DMS53 (cell line): ENCODE data around the gene ADAM33.

Experiments
- DNase-seq: peaks from one replicate; lab custom pipeline; 2025; lab: John Stamatoyannopoulos, UW

The ADAM33 gene

DNA sequence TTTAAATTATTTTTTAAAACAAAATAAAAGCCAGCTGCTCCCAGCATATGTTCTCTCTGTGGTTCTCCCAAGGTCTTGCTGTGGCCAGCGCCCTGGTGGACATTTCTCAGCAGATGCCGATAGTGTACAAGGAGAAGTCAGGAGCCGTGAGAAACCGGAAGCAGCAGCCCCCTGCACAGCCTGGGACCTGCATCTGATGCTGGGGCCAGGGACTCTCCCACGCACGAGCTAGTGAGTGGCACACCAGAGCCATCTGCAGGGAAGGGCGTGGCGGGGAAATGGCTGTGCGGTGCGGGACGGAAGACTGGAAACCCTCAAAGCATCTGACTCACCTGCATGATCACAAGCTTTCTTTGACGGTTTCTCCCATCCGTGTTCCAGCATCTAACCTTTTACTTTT lies 35.2 kb downstream of the ADAM33 start:
- DNase-seq, result no peak

DNA sequence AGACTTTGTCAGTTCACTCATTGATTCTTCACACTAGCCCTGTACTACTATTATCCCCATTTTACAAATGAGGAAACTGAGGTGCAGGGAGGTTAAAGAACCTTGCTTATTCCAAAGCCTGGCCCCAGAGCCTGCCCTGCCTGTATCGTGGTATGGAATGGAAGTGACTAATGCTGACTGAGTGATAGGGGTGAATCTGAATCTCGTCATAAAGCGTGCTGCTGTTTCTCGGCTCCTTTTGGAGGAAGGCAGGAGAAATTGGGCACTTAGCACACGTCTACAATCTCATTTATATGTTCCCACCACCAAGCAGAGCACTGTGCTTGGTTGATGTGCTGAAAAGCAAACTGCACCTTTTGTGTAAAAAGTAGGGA lies 35.8 kb downstream of the ADAM33 start:
- no peak for DNase-seq

DNA sequence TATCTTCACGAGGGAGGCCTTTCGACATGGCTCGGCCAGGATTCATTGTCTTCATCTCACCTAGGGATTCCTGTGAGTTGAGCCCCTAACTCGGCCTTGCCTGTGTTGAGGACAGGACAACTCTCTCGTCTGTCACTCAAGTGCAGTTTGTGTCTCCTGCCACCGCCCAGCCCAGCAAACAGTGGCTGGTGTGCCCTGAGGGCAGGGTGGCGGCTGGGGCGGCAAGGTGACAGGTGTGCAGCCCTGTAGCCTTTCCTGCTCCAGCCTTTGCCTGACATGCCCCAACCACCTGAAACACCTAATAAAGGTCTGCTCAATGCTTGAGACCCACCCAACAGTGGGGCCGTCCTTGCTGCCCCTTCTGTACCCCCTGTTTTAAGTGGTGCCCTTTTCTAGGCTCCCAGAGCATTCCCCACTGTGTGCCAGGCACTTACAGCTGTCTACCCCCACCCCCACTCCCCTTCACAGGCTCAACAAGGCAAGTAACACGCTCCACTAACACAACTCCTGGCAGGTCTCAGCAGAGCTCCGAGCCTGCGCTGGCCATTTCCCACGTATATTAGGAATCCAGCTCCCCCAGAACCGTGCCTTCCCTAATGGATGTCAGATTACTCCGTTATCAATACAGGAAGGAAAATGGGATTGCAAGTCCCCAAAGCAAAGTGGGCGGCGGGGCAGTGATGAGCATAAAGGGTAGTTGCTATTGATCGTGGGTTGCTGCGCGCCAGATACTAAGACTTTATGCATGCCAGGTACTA lies 36.3 kb downstream of the ADAM33 start:
- peak; percentile 17 for DNase-seq

DNA sequence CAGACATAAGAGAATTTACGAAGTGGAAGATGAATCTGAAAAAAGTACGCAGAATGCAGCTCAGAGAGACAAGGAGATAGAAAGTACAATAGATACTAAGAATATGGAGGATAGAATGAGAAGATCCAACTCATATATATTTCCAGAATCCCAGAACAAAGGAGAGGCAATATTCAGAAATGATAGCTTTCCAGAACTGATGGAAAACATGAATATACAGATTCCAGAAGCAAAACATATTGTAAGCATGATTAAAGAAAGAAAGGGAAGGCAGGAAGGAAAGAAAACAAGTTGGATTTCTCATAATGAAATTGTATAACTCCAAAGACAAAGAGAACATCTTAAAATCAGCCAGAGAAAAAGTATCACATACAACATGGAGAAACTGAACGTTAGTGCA lies 41.6 kb downstream of the ADAM33 start:
- no peak for DNase-seq

DNA sequence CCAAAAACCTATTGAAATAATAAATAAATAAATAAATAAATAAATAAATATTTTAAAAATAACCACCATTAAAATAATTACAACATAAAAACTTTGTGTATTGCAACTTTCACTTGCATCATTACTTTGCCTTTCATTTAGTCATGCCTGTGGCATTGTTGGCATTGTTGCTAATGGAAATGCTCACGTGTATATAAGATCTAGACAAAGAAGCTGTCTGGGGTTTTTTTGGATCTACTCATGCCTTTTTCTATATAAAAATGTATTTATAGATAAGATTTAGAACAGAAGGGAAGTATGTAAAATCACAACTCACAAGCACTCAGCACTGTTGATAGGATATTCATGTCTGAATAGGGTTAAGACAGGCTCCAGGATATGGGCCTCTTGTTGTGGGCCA lies 46.5 kb downstream of the ADAM33 start:
- DNase-seq, result no peak

DNA sequence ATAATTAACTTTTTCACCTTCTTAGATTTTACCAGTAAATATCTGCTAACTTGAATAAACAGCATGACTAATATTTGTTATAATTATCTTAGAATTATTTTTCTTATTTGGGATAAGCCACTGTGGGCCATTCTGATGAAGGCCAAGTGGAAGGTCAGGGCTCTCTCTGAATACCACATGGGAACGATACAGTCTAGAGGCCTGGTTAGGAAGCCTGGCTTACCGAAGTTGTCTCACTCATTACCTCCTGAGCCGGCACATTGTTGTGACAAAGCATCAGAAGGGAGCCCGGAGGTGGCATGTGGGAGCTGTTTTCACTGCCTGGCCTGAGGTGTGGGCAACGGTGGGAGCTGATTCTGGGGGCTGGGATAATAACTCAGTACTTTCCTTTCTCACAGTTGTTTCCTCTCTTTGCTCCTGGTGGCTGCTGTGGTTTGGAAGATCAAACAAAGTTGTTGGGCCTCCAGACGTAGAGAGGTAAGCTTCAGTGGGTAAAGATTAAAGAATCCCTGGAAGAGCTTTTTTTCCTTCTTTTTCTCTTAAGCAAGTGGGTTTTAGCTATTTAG lies 47.8 kb downstream of the ADAM33 start:
- DNase-seq, result no peak

DNA sequence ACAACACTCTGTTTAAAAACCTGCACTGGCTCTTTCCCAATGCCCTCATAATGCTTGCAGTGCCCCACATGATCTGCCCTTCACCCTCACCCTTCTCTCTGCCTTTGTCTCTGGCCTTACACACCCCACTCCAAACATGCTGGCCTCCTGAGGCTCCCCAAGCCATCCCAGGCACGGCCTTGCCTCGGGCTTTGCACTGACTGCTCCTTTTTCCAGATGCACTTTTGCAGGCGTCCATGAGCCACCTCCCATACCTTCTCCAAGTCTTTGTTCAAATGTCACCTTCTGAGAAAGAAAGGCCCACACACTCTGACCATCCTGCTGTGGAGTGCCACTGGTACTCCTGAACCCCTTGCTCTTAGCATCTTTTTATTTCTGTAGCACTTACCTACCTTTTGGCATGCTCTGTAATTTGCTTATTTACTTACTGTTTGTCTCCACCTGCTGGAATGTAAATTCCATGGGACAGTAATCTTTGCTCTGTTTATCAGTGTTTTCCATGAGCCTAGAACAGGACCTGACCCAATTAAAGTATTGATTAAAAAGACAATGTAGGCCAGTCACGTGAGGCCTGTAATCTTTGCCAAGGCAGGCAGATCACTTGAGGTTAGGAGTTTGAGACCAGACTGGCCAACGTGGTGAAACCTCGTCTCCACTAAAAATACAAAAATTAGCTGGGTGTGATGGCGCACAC lies 49.4 kb downstream of the ADAM33 start:
- peak; percentile 22 for DNase-seq

DNA sequence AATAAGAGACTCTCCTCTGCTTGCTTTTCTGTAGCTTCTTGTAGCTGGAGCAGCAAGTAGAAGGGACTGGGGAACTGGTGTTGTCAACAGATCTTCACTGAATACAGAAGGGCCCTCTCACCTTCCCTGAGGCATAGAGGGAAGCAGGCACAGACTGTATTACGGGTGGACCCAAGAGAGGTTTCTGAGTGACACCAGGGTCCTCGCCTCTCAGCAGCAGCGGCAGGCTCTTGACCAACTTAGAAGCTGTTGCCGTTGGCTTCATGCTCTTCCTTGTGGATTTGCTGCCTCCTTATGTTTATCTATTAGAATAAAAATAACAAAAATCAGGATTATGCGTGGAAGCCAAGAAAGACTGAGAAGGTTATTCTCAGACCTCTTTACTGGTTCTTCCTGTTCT lies 50.3 kb downstream of the ADAM33 start:
- DNase-seq, result no peak

DNA sequence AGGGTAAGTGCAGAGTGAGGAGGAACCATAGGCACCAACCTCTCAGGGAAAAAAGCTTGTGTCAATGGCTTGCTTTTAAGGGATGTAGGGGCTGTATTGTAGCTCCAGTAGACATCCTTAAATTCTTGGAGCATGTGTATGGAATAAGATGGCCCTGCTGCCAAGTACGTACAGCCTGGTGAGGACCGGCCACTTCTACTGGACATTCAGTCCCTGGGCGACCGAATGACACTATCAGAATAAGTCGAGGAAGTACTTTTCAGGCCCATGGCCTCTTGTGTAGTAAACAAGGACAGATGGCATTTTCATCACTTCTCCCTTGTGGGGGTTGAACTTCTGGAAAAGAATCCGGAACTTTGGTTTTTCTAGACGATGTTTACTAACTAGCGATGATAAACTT lies 51.4 kb downstream of the ADAM33 start:
- no peak for DNase-seq

DNA sequence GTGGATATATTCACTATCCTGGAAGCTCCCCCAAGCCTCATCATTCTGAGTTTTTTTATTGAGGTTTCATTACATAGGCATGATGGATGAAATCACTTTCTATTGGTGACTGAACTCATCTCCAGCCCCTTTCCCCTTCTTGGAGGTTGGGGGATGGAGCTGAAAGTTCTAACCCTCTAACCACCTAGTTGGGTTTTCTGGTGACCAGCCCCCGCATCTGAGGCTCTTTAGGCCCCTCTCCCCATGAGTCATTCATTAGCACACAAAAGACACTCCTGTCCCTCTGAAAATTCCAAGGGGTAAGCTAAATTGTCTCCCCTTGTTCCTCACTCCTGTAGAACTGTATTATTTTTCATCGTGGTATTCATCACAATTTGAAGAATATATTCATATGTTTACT lies 51.9 kb downstream of the ADAM33 start:
- no peak for DNase-seq

DNA sequence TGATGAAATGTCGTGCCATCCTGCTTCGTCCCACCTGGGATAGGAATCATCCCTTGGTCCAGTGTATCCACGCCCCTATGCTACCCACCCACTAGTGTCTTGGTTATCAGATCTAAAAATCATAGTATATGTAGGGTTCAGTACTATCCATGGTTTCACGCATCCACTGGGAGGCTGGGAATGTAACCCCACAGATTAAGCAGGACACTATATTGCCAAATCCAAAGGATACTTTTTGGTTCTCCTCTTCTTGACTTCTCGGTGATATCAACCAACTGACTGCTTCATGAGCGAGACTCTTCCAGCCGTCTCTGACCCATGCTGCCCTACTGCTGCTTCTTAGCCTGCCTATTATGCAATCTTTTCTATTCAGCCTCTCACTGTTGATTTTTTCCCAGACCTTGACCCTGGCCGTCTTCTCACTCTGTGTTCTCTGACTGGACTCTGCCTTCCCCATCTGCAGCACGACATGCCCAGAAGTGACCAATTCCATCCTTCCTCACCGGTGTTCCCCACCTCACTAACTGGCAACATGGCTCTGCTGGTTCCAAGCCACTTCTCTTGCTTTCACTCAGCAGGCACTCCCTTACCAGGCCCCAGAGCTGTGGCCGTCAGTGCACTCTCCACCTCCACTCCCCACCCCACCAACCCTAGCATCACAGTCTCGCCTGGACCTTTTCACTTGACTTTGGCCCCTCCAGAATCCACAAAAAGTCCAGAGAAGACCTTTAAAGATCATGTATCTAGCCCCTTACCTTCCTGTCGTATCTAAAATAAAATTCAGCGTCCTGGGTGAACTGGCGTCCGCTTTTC lies 53.1 kb downstream of the ADAM33 start:
- DNase-seq, result no peak

DNA sequence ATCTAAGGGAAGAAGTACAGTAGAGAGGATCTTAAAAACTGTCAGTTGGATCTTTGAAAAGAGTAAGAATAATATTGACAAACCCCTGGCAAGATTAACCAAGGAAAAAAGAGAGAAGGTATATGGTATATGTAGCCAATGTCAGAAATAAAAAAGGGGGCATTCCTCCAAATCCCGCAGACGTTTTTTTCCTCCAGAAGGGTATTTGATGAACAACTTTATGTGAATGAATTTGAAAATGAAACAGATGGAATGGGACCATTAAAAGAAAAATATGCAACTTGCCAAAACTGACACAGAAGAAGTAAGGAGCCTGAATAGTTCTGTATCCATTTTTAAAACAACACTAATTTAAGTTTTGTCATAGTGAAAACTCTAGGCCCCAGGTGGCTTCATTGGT lies 54.3 kb downstream of the ADAM33 start:
- no peak for DNase-seq

DNA sequence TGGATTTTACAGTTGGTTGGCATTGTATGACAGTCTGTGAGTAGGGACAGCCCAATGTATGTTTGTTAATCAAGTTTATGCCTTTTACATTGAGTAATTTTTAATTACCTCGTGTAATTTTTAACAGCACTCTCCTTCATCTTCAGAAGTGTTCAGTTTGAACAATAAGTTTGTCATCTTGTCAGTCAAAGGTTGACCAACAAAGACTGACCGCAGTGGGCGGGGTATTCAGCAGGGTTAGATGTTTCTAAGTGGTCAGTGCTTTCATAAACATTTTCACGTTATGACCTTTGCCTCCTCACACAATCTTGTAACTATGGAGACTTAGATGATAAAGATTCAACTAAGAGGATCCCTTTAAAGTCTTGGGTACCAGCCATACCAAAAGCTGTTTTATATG lies 59.4 kb downstream of the ADAM33 start:
- DNase-seq, result no peak

DNA sequence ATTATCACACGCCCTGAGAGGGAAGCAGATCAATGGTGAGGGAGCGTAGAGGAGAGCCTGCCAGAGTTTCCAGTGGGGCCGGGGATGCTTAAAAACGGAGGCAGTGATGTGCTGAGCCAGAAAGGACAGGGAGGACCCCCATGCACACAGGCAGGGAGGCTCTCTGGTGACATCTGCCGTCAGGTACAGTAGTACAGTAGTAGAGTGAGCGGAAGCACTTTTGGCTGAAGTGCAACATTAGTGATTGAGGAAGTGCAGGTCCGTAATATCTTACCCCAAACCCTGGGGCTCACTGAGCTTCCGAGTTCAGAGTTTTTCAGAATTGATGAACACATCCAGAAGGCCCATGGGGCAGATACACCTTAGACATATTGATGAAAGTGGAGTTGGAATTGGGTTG lies 60.7 kb downstream of the ADAM33 start:
- DNase-seq, result no peak
